Measurements from ENCODE around the gene USP32. TPM values are rescaled to one million over a fixed set of nuclear protein-coding genes. Genes with fewer than 3 reads are reported as not detected.

Gene USP32
- total and polyA plus RNA-seq, 7 donors: 19.5 to 64.9 (median 38.6) TPM

GRCh38 chr17:60401819-60402218 lies 9.9 kb upstream of the USP32 start:
- ATAC-seq (no peak), DNase-seq (no peak)
- Histone ChIP-seq H3K27ac (no peak overlapping the region), H3K9me3 (no peaks in the 10 kb centered on the region), H3K27me3 (ENCODE audit: insufficient read depth in 3 of 3, low read length in 2 of 3) (no peaks in the 10 kb centered on the region), H3K36me3 (ENCODE audit: insufficient read depth in 1 of 2, low read depth in 1 of 2) (no peaks in the 10 kb centered on the region), H3K4me1 (peaks cover 20% of the 10 kb centered on the region), H3K4me3 (no peak overlapping the region)
- intact Hi-C loops (cut with DNase I): no loop called here
- no peak for TF ChIP-seq CTCF (IDR thresholded peaks at IDR 0.05)

- DNase-seq: no peak
Measured at GRCh38 chr17:60398227-60398959, 6.5 kb upstream of the USP32 start.

GRCh38 chr17:60396412-60396811 lies 4.5 kb upstream of the USP32 start:
- 79 to 80% (median 80%) methylated on average over 3 of the region's 3 CpGs for WGBS, 3 donors
- Histone ChIP-seq H3K36me3 (ENCODE audit: insufficient read depth in 1 of 2, low read depth in 1 of 2) (no peaks in the 10 kb centered on the region), H3K27me3 (ENCODE audit: insufficient read depth in 3 of 3, low read length in 2 of 3) (no peaks in the 10 kb centered on the region), H3K4me1 (peaks cover 5% of the 10 kb centered on the region), H3K9me3 (no peaks in the 10 kb centered on the region), H3K4me3 (no peak overlapping the region), H3K27ac (no peak overlapping the region)
- TF ChIP-seq CTCF (IDR thresholded peaks at IDR 0.05): no peak
- DNase-seq (no peak), ATAC-seq (no peak)
- intact Hi-C loops (cut with DNase I): no loop called here

More at GRCh38 chr17:60398227-60398959, 6.5 kb upstream of the USP32 start:
- ATAC-seq: no peak
- H3K9me3 ChIP-seq: no peaks in the 10 kb centered on the region
- 71 to 85% (median 72%) methylated on average over 3 of the region's 3 CpGs for WGBS, 3 donors
- intact Hi-C loops (cut with DNase I): no loop called here
- no peaks in the 10 kb centered on the region for H3K27me3 ChIP-seq (ENCODE audit: insufficient read depth in 3 of 3, low read length in 2 of 3)
- H3K27ac ChIP-seq: no peak overlapping the region
- H3K4me1 ChIP-seq: peaks cover 2% of the 10 kb centered on the region
- TF ChIP-seq CTCF (IDR thresholded peaks at IDR 0.05): no peak
- H3K4me3 ChIP-seq: no peak overlapping the region
- H3K36me3 ChIP-seq (ENCODE audit: insufficient read depth in 1 of 2, low read depth in 1 of 2): no peaks in the 10 kb centered on the region

- Histone ChIP-seq H3K27me3 (ENCODE audit: insufficient read depth in 3 of 3, low read length in 2 of 3) (no peaks in the 10 kb centered on the region), H3K9me3 (no peaks in the 10 kb centered on the region), H3K36me3 (ENCODE audit: insufficient read depth in 1 of 2, low read depth in 1 of 2) (no peaks in the 10 kb centered on the region), H3K4me3 (no peak overlapping the region), H3K4me1 (peaks cover 6% of the 10 kb centered on the region), H3K27ac (no peak overlapping the region)
- DNase-seq: no peak
- WGBS, 3 donors: 80 to 85% (median 83%) methylated on average over 4 of the region's 4 CpGs
- no peak for ATAC-seq
- no peak for TF ChIP-seq CTCF (IDR thresholded peaks at IDR 0.05)
- intact Hi-C loops (cut with DNase I): no loop called here
Measured at GRCh38 chr17:60395508-60396065, 3.7 kb upstream of the USP32 start.
